GM23338 (cell line): Measurements from ENCODE around the gene AGMAT. TPM values are rescaled to one million over a fixed set of nuclear protein-coding genes. Genes with fewer than 3 reads are reported as not detected.

Experiments
- ATAC-seq: fragments of 200-7000 bp; cut with Tn5 transposase; 3 replicates; pipeline ENCODE4 v1.9.1; 2020
- DNase-seq: peaks from one replicate; pipeline ENCODE4 v3.0.0-alpha.2; 2015; ENCODE audit warnings: low spot score
- H2AFZ ChIP-seq: fragments of 200-600 bp; sonication (generic); 2 replicates; pipeline ENCODE4 v1.8.0; 2016; ENCODE audit warnings: antibody characterized with exemption, mild to moderate bottlenecking, moderate library complexity
- H3F3A ChIP-seq: fragments of 200-600 bp; sonication (generic); replicated peaks from 2 replicates; pipeline ENCODE4 v1.8.0; 2017; ENCODE audit warnings: antibody characterized with exemption, mixed run types, low read depth
- H3K27ac ChIP-seq: fragments of 200-600 bp; sonication (generic); 2 replicates; pipeline ENCODE4 v1.6.1; 2016; ENCODE audit warnings: low read depth
- H3K27me3 ChIP-seq: fragments of 200-600 bp; sonication (generic); 2 replicates; pipeline ENCODE4 v1.8.0; 2016; ENCODE audit warnings: mild to moderate bottlenecking, mixed run types, moderate library complexity; ENCODE audit not compliant: insufficient read depth
- H3K36me3 ChIP-seq: fragments of 200-600 bp; sonication (generic); 2 replicates; pipeline ENCODE4 v1.8.0; 2016; ENCODE audit warnings: mild to moderate bottlenecking; ENCODE audit not compliant: insufficient read depth
- H3K4me1 ChIP-seq: fragments of 200-600 bp; sonication (generic); 2 replicates; pipeline ENCODE4 v1.8.0; 2016; ENCODE audit warnings: mild to moderate bottlenecking, moderate library complexity; ENCODE audit not compliant: insufficient read depth
- H3K4me2 ChIP-seq: fragments of 200-600 bp; sonication (generic); 2 replicates; pipeline ENCODE4 v1.7.1; 2017; ENCODE audit warnings: mixed run types
- H3K4me3 ChIP-seq: fragments of 200-600 bp; sonication (generic); 2 replicates; pipeline ENCODE4 v1.6.1; 2016; ENCODE audit warnings: mixed run types
- H3K79me2 ChIP-seq: fragments of 200-600 bp; sonication (generic); replicated peaks from 2 replicates; pipeline ENCODE4 v1.8.0; 2017; ENCODE audit warnings: mild to moderate bottlenecking; ENCODE audit not compliant: insufficient read depth
- H3K9me2 ChIP-seq: fragments of 200-600 bp; sonication (generic); 2 replicates; pipeline ENCODE4 v1.8.0; 2017; ENCODE audit not compliant: insufficient read depth
- H4K20me1 ChIP-seq: fragments of 200-600 bp; sonication (generic); replicated peaks from 2 replicates; pipeline ENCODE4 v1.8.0; 2017; ENCODE audit warnings: mild to moderate bottlenecking; ENCODE audit not compliant: insufficient read depth
- H3K27ac Mint-ChIP-seq: 2 replicates; pipeline ENCODE4 v1.8.0; 2020; ENCODE audit warnings: inconsistent platforms, mild to moderate bottlenecking, moderate library complexity, mixed read lengths
- H3K27me3 Mint-ChIP-seq: 3 replicates; pipeline ENCODE4 v1.8.0; 2022; ENCODE audit warnings: low read depth, mild to moderate bottlenecking, moderate library complexity, mixed read lengths, inconsistent platforms; ENCODE audit not compliant: insufficient read depth, poor library complexity
- H3K36me3 Mint-ChIP-seq: 3 replicates; pipeline ENCODE4 v1.8.0; 2021; ENCODE audit warnings: low read depth, mild to moderate bottlenecking, inconsistent platforms, moderate library complexity, mixed read lengths
- H3K4me1 Mint-ChIP-seq: 3 replicates; pipeline ENCODE4 v1.8.0; 2020; ENCODE audit warnings: mild to moderate bottlenecking, inconsistent platforms, mixed read lengths
- H3K4me3 Mint-ChIP-seq: 3 replicates; pipeline ENCODE4 v1.8.0; 2021; ENCODE audit warnings: moderate library complexity, mild to moderate bottlenecking, inconsistent platforms, mixed read lengths
- H3K9me3 Mint-ChIP-seq: 3 replicates; pipeline ENCODE4 v1.8.0; 2020; ENCODE audit warnings: moderate library complexity, mild to moderate bottlenecking, inconsistent platforms, mixed read lengths
- EZH2 ChIP-seq: fragments of 200-600 bp; sonication (generic); IDR thresholded peaks from one replicate; pipeline ENCODE4 v1.8.0; 2017; ENCODE audit warnings: antibody characterized with exemption, mild to moderate bottlenecking, low read depth; ENCODE audit not compliant: unreplicated experiment
- EZH2phosphoT487 ChIP-seq: fragments of 200-600 bp; sonication (generic); IDR thresholded peaks from one replicate; pipeline ENCODE4 v1.8.1; 2018; ENCODE audit warnings: antibody characterized with exemption; ENCODE audit not compliant: unreplicated experiment
- JUNB ChIP-seq: IDR thresholded peaks from one replicate; pipeline ENCODE4 v1.6.1; 2016; ENCODE audit warnings: antibody characterized with exemption; ENCODE audit not compliant: unreplicated experiment
- NANOG ChIP-seq: IDR thresholded peaks from 2 replicates; pipeline ENCODE4 v1.6.1; 2016; ENCODE audit warnings: antibody characterized with exemption, borderline replicate concordance
- POLR2AphosphoS5 ChIP-seq: IDR thresholded peaks from 2 replicates; pipeline ENCODE4 v1.6.1; 2016; ENCODE audit warnings: antibody characterized with exemption, low read depth
- STAT1 ChIP-seq: IDR thresholded peaks from one replicate; pipeline ENCODE4 v1.6.1; 2016; ENCODE audit warnings: antibody characterized with exemption; ENCODE audit not compliant: unreplicated experiment
- ZNF331 ChIP-seq: fragments of 250-450 bp; sonication (Bioruptor Pico); IDR thresholded peaks from 2 replicates; pipeline ENCODE4 v1.5.0; 2020; ENCODE audit warnings: low read depth, mild to moderate bottlenecking, moderate library complexity
- polyA plus RNA-seq: library from polyadenylated mRNA; unstranded; fragments of >200 nt; fragmentation: Nextera tagmentation; extraction: Ambion mirVana; gene quantifications from 2 replicates; pipeline ENCODE4 v1.2.1, GENCODE V29; 2016
- total RNA-seq: library from RNA; depleted of rRNA; stranded (reverse); fragments of >200 nt; shearing (Covaris generic); gene quantifications from 2 replicates; pipeline ENCODE4 v1.2.3, GENCODE V29; 2014
- TF ChIP-seq, protein P1 (sequence below), 2 experiments: fragments of 200-600 bp in 1 of 2; sonication (generic) in 1 of 2; conservative IDR thresholded peaks; 2 replicates each; pipeline versions ENCODE4 v1.5.1 to v1.6.1; 2016 to 2017; ENCODE audit warnings: antibody characterized with exemption in 2 of 2, low read depth in 2 of 2, mild to moderate bottlenecking in 2 of 2, moderate library complexity in 1 of 2
- TF ChIP-seq, protein P2 (sequence below): fragments of 250-450 bp; sonication (Bioruptor Pico); IDR thresholded peaks from 2 replicates; pipeline ENCODE4 v1.5.0; 2020; ENCODE audit warnings: mild to moderate bottlenecking, moderate library complexity

AGMAT gene
- total and polyA plus RNA-seq, 2 experiments from 2014 or later, result 1.8 to 7.4 TPM

DNA sequence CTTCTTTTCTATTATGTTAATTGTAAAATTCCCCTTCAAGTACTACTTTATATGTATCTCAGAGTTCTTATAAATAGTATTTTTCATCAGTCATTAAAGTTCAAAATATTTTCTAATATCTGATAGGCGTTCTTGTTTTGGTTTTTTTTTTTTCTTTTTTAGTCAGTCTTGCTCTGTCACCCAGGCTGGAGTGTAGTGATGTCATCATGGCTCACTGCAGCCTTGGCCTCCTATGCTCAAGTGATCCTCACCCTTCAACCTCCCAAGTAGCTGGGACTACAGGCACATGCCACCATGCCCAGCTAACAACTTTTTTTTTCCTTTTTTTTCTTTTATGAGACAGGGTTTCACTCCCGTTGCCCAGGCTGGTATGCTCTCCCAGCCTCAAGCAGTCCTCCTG, 27.3 kb downstream of the AGMAT start:
- H3K27me3 Mint-ChIP-seq, result no peaks in the 10 kb centered on the region
- Histone ChIP-seq H3K4me2 (no peak overlapping the region), H3K4me3 (no peak overlapping the region), H3K36me3 (peaks cover 10% of the 10 kb centered on the region; the same call in 1 of the 2 replicates), H3K27me3 (no peaks in the 10 kb centered on the region), H4K20me1 (no peaks in the 10 kb centered on the region), H3K27ac (no peak overlapping the region), H2AFZ (no peak overlapping the region), H3F3A (no peaks in the 10 kb centered on the region), H3K4me1 (no peaks in the 10 kb centered on the region), H3K9me2 (no peaks in the 10 kb centered on the region), H3K79me2 (no peaks in the 10 kb centered on the region)
- no peak for TF ChIP-seq JUNB
- no peak for TF ChIP-seq NANOG
- TF ChIP-seq, protein P1, sequence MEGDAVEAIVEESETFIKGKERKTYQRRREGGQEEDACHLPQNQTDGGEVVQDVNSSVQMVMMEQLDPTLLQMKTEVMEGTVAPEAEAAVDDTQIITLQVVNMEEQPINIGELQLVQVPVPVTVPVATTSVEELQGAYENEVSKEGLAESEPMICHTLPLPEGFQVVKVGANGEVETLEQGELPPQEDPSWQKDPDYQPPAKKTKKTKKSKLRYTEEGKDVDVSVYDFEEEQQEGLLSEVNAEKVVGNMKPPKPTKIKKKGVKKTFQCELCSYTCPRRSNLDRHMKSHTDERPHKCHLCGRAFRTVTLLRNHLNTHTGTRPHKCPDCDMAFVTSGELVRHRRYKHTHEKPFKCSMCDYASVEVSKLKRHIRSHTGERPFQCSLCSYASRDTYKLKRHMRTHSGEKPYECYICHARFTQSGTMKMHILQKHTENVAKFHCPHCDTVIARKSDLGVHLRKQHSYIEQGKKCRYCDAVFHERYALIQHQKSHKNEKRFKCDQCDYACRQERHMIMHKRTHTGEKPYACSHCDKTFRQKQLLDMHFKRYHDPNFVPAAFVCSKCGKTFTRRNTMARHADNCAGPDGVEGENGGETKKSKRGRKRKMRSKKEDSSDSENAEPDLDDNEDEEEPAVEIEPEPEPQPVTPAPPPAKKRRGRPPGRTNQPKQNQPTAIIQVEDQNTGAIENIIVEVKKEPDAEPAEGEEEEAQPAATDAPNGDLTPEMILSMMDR (conservative IDR thresholded peaks at IDR 0.05; ENCODE audit: low read depth in 2 of 2), result no peak
- TF ChIP-seq POLR2AphosphoS5, result no peak
- TF ChIP-seq EZH2phosphoT487, result no peak
- TF ChIP-seq, protein P2, sequence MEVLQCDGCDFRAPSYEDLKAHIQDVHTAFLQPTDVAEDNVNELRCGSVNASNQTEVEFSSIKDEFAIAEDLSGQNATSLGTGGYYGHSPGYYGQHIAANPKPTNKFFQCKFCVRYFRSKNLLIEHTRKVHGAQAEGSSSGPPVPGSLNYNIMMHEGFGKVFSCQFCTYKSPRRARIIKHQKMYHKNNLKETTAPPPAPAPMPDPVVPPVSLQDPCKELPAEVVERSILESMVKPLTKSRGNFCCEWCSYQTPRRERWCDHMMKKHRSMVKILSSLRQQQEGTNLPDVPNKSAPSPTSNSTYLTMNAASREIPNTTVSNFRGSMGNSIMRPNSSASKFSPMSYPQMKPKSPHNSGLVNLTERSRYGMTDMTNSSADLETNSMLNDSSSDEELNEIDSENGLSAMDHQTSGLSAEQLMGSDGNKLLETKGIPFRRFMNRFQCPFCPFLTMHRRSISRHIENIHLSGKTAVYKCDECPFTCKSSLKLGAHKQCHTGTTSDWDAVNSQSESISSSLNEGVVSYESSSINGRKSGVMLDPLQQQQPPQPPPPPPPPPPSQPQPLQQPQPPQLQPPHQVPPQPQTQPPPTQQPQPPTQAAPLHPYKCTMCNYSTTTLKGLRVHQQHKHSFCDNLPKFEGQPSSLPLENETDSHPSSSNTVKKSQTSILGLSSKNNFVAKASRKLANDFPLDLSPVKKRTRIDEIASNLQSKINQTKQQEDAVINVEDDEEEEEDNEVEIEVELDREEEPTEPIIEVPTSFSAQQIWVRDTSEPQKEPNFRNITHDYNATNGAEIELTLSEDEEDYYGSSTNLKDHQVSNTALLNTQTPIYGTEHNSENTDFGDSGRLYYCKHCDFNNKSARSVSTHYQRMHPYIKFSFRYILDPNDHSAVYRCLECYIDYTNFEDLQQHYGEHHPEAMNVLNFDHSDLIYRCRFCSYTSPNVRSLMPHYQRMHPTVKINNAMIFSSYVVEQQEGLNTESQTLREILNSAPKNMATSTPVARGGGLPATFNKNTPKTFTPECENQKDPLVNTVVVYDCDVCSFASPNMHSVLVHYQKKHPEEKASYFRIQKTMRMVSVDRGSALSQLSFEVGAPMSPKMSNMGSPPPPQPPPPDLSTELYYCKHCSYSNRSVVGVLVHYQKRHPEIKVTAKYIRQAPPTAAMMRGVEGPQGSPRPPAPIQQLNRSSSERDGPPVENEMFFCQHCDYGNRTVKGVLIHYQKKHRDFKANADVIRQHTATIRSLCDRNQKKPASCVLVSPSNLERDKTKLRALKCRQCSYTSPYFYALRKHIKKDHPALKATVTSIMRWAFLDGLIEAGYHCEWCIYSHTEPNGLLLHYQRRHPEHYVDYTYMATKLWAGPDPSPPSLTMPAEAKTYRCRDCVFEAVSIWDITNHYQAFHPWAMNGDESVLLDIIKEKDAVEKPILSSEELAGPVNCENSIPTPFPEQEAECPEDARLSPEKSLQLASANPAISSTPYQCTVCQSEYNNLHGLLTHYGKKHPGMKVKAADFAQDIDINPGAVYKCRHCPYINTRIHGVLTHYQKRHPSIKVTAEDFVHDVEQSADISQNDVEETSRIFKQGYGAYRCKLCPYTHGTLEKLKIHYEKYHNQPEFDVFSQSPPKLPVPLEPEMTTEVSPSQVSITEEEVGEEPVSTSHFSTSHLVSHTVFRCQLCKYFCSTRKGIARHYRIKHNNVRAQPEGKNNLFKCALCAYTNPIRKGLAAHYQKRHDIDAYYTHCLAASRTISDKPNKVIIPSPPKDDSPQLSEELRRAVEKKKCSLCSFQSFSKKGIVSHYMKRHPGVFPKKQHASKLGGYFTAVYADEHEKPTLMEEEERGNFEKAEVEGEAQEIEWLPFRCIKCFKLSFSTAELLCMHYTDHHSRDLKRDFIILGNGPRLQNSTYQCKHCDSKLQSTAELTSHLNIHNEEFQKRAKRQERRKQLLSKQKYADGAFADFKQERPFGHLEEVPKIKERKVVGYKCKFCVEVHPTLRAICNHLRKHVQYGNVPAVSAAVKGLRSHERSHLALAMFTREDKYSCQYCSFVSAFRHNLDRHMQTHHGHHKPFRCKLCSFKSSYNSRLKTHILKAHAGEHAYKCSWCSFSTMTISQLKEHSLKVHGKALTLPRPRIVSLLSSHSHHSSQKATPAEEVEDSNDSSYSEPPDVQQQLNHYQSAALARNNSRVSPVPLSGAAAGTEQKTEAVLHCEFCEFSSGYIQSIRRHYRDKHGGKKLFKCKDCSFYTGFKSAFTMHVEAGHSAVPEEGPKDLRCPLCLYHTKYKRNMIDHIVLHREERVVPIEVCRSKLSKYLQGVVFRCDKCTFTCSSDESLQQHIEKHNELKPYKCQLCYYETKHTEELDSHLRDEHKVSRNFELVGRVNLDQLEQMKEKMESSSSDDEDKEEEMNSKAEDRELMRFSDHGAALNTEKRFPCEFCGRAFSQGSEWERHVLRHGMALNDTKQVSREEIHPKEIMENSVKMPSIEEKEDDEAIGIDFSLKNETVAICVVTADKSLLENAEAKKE (CRISPR knock-in tag), result no peak
- no peak for TF ChIP-seq EZH2
- no peak for TF ChIP-seq STAT1
- TF ChIP-seq ZNF331, result no peak
- DNase-seq (no peak), ATAC-seq (no peak)
- no peak overlapping the region for H3K4me3 Mint-ChIP-seq
- no peak overlapping the region for H3K27ac Mint-ChIP-seq
- H3K9me3 Mint-ChIP-seq, result no peaks in the 10 kb centered on the region
- H3K4me1 Mint-ChIP-seq, result no peaks in the 10 kb centered on the region
- peaks cover 22% of the 10 kb centered on the region for H3K36me3 Mint-ChIP-seq
